Fibroblast of skin of abdomen (primary cell): ENCODE measurements around the gene DGKI.

Experiments used
- DNase-seq: peaks from one replicate; pipeline ENCODE4 v3.0.0-alpha.2; 2013

DGKI gene

DNA sequence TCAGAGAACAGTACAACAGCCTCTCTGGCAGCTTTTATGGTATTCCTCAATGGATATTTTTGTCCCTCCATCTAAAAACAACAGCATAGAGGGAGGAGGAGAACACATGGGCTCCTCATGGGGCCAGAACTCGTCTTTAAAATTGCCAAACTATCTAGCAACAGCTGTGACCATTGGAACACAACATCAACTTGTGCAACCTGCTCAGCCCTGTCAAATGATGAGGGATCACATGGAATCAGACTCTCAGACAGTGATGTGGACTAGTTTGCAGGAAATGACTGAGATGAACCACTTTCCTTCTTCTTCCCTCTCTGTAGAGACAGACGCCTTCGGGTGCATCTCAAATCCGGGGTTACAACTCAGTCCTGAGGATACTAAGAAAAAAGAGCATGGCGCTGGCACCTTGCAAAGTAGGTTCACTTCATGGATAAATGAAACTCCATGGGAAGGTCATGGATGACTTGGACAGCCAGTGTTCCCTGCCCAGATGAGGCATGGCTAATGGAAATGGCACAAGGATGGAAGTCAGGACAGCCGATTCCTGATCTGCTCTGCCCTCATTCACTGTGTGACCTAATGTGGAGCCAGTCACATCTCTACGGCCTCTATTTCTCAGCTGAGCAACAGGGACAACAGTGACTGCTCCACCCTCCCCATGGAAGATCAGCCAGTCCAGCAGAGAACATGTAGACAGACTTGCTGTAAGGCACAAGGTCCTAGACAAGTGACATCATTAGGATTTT is 24.6 kb upstream of the DGKI start:
- DNase-seq: no peak

- no peak for DNase-seq
Measured at GRCh38 chr7:137870684-137871083, 23.9 kb upstream of the DGKI start.

DNA sequence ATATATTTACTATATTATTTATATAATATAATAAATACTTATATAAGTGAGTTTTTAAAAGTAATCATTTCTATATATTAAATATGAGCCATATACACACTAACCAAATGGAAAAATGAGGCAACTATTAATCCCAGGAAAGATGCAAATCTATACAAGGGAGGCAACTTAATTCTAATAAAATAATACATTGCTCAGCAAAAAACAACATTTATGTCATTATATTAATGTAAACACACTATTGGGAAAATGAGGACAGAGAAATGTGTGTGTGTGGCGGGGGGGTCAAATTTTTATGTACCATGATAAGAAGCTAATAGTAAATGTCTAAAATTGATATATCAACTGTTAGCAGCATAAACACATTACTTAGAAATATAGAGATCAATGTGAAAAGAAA is 23.3 kb upstream of the DGKI start:
- DNase-seq: no peak

GRCh38 chr7:137869260-137869659 is 22.5 kb upstream of the DGKI start:
- DNase-seq: no peak

- DNase-seq: no peak
Measured at GRCh38 chr7:137867289-137867688, 20.5 kb upstream of the DGKI start.

GRCh38 chr7:137865764-137866163 is 19.0 kb upstream of the DGKI start:
- no peak for DNase-seq

DNA sequence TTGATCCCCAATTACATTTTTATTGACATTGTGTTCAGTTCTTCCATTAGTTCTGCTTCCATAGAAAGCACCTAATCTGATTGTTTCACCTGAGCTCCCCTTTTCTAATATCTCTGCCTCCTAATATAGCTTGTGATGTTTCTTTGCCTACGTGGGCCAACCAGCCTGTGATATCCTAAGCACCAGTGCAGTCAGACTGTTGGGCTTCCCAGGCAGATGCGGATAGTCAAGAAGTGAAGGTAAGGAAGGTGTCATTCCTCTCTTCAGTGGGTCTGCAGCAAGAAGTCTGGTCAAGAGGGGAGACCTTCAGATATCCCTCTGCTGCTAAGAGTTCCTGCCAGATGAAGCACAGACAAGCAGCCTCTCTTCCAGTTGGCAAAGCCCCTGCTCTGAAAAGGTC is 16.2 kb upstream of the DGKI start:
- DNase-seq: no peak

DNA sequence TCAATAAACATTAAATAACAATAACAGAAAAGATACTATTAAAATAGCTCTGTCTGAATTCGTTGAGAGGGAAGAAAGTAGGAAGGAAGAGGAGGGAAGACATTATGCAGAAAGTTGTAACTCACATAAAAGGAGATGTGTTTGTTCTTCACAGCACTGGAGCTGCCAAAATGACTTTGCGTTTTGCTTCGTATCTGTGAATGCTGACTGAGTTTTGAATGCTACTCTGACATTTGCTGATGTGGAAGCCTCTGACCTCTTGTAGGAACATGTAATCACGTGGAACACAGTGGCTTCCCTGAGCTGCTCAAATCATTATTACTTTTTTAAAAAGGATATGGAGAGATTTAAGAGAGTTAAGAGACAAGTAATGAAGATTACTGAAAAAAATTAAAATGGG is 15.6 kb upstream of the DGKI start:
- no peak for DNase-seq

DNA sequence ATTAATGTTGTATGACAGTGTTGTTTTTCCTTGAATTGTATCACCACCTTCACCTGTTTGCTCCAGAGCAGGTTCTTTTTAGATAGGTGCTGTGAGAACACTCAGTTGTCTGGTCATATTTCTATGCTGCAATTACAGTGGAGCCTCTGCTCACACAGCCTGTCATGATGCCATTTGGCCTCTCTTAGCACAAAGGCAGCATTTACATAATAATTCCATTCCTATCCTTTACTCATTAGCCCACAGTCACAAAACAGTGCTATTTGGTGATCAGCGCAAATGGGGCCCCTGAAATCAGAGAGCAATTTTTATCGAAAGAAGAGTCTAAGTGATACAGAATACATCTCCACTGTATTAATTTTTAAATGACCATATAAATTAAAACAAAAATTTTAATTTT is 13.8 kb upstream of the DGKI start:
- DNase-seq: no peak

DNA sequence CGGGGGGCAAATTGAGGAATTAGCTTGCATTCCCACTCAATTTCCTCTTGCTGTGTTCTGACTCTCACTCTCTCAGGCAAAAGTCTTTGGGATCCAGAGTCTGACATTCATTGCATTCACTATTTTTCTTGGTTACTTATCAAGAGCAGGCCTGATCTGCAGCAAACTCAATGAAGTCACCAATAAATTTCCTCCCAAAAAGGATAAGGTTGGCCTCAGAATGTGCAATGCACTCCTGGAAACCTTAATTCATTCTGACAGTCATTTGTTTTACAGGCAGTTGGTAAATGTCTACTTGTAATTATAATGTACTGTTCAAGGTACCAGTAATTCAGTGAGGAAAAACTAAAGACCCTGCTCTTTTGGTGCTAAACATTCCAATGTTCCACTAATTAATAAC is 6.3 kb upstream of the DGKI start:
- no peak for DNase-seq

DNA sequence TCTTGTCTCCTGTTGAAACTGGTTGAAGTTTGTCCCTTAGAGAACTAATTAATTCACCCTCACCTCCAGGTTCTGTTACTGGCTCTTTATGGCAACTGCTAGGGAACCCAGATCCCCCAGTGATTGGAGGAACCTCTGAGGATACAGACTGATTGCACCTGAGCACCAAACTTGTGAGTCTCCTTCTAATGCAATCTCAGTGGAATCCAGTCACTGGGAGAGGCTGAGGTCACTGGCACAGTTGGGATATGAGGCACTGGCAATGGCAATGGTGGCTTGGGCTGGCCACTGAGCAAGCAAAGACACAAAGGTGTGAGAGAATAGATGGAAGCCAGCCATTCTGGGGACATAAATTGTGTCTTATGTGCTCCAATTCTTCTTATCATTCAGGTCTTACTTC is 5.3 kb upstream of the DGKI start:
- DNase-seq: no peak

DNA sequence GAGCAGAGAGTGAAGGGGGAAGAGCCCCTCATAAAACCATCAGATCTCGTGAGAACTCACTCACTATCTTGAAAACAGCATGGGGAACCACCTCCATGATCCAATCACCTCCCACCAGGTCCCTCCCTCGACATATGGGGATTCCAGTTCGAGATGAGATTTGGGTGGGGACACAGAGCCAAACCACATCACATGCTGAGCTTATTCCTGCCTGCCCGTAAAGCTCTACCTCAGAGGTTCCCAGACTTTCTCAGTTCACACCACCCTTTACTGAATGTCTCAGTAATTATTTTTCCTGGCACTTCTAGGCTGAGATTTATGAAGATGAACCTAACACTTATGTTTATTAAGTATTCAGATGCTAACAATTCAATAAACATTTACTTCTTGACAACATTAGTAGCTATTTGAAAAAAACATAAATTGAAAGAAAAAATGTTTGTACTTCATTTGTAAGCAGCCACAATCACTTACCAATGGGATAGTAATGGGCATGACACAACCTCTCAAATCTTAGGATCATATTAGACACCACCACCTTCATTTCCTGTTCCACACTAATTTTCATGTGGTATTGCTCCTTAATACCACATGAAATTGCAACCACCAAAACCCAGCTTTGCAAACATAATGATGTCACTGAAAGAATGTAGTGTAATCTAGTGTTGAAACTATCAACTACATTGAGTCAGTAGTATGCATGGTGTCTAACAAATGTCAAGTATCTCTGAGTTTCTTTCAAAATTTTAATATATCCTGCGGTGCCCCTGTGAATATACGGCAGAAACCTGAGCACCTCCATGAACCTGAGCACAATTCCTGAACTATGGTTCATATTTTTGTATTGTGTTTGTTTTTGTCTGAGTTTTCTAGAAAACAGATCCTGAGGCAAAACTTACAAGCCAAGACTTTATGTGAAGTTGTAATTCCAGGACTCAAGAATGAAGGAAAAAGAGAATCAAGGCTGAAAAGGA is 4.5 kb upstream of the DGKI start:
- peak; percentile 59 for DNase-seq

DNA sequence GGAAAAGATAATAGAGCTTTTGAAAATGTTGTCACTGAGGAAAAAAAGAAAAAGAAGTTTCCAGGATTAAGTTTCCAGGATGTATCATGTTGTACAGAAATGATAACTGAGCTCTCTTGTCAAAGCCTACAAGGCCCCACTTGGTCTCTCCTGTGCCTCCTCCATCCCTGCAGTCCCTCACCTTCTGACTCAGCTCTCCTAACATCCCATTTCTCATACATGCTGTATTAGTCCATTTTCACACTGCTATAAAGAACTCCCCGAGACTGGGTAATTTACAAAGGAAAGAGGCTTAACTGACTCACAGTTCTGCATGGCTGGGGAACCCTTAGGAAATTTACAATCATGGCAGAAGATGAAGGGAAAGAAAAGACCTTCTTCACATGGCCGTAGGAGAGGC is 3.8 kb upstream of the DGKI start:
- DNase-seq: peak; percentile 60

DNA sequence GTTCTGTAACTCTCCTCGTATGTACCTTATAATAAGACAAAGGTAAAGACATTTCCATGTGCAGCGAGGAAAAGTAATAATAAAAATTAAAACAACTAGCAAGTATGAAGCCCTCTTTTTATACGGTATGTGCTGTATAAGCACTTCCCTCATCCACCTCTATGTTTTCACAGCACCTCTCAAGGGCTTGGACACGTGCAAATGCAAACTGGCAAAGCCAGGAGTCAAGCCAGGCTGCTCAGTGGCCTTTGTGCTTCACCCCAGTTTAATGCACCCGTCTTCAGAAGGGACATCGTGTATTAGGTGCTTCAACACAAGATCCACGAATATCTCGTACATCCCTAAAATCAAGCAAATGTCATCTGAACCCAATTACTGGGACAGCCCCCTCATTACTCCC is 1.3 kb upstream of the DGKI start:
- DNase-seq: no peak

- peak; percentile 22 for DNase-seq
Measured at GRCh38 chr7:137847568-137848050, 835 bp upstream of the DGKI start.

- no peak for DNase-seq
Measured at GRCh38 chr7:137846549-137846826, 286 bp downstream of the DGKI start.

GRCh38 chr7:137844677-137845425 is 1.9 kb downstream of the DGKI start:
- no peak for DNase-seq

GRCh38 chr7:137839903-137840779 is 6.6 kb downstream of the DGKI start:
- DNase-seq: no peak

GRCh38 chr7:137838706-137839315 is 8.0 kb downstream of the DGKI start:
- no peak for DNase-seq

DNA sequence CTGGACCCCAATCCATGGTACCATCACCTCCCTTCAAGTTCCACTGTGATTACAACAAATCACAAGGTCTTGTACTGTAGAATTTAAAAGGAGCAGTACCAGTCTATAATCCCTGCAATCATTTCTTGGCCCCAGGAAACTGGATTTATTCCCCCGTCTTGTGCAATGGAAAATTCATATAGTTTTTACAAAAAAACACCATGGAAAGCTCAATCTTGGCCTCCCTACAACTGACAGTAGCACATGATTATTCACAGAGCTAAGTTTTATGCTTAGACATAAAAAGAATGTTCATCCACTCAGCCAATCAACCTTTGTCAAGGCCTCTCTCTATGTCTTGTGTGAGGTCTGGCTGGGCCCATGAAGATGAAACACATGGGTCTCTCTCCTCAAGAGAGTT is 10.2 kb downstream of the DGKI start:
- no peak for DNase-seq

DNA sequence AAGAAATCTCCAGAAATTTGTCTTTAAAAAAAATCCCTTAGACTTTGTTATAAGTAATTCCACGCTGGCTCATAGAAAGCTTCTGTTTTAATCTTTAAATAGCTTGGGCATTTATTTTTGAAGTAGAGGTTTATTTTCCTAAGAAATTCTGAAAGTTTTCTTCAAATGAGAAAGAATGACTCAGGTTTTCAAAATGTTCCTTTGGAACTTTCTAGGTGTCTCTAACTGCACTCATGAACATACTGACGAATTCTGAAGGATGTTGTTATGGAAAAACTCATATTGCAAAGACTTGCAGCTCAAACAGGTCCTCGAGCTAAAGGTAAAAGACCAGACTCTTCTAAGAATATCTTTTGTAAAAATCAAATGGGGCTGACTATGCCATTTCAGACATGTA is 10.7 kb downstream of the DGKI start:
- DNase-seq: no peak
